ENCODE data around the gene EVA1A. TPM values are rescaled to one million over a fixed set of nuclear protein-coding genes. Genes with fewer than 3 reads are reported as not detected.

The EVA1A gene
- total RNA-seq, 2 donors from 2014 or later = 1.2 to 1.8 TPM

- H3K4me1 ChIP-seq (ENCODE audit: control insufficient read depth, insufficient read depth, low read length) = no peaks in the 10 kb centered on the region
- H3K27ac ChIP-seq (ENCODE audit: low read depth, low read length) = no peak overlapping the region
- peaks cover 11% of the 10 kb centered on the region for H3K4me1 Mint-ChIP-seq
- no peaks in the 10 kb centered on the region for H3K36me3 ChIP-seq (ENCODE audit: control insufficient read depth, insufficient read depth, low read length)
- no peaks in the 10 kb centered on the region for H3K27me3 Mint-ChIP-seq (ENCODE audit: insufficient read depth)
- WGBS, 2 experiments (ENCODE audit: insufficient coverage in 1 of 2, insufficient read length in 1 of 2) = 82 to 83% methylated on average over 2 of the region's 2 CpGs
- TF ChIP-seq, protein P1, sequence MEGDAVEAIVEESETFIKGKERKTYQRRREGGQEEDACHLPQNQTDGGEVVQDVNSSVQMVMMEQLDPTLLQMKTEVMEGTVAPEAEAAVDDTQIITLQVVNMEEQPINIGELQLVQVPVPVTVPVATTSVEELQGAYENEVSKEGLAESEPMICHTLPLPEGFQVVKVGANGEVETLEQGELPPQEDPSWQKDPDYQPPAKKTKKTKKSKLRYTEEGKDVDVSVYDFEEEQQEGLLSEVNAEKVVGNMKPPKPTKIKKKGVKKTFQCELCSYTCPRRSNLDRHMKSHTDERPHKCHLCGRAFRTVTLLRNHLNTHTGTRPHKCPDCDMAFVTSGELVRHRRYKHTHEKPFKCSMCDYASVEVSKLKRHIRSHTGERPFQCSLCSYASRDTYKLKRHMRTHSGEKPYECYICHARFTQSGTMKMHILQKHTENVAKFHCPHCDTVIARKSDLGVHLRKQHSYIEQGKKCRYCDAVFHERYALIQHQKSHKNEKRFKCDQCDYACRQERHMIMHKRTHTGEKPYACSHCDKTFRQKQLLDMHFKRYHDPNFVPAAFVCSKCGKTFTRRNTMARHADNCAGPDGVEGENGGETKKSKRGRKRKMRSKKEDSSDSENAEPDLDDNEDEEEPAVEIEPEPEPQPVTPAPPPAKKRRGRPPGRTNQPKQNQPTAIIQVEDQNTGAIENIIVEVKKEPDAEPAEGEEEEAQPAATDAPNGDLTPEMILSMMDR (conservative IDR thresholded peaks at IDR 0.05) = no peak
- DNase-seq = no peak
- no peak overlapping the region for H3K27ac Mint-ChIP-seq
- no peak overlapping the region for H3K9ac ChIP-seq (ENCODE audit: extremely low read depth, low read length, poor library complexity, severe bottlenecking)
- H3K9me3 Mint-ChIP-seq = peaks cover 4% of the 10 kb centered on the region
- no peaks in the 10 kb centered on the region for H3K27me3 ChIP-seq (ENCODE audit: control insufficient read depth, insufficient read depth, low read length, poor library complexity, severe bottlenecking)
- H3K4me3 ChIP-seq (ENCODE audit: low read length) = no peak overlapping the region
- no peaks in the 10 kb centered on the region for H3K36me3 Mint-ChIP-seq (ENCODE audit: low read depth)
- H3K9me3 ChIP-seq (ENCODE audit: control insufficient read depth, low read length) = peaks cover 13% of the 10 kb centered on the region
- no peak overlapping the region for H3K4me3 Mint-ChIP-seq
Measured at GRCh38 chr2:75476761-75477160, 84.0 kb downstream of the EVA1A start.

GRCh38 chr2:75475976-75476375 is 84.8 kb downstream of the EVA1A start:
- Histone ChIP-seq H3K27ac (ENCODE audit: low read depth, low read length) (no peak overlapping the region), H3K9me3 (ENCODE audit: control insufficient read depth, low read length) (peaks cover 13% of the 10 kb centered on the region), H3K36me3 (ENCODE audit: control insufficient read depth, insufficient read depth, low read length) (no peaks in the 10 kb centered on the region), H3K4me1 (ENCODE audit: control insufficient read depth, insufficient read depth, low read length) (no peaks in the 10 kb centered on the region), H3K9ac (ENCODE audit: extremely low read depth, low read length, poor library complexity, severe bottlenecking) (no peak overlapping the region), H3K27me3 (ENCODE audit: control insufficient read depth, insufficient read depth, low read length, poor library complexity, severe bottlenecking) (no peaks in the 10 kb centered on the region), H3K4me3 (ENCODE audit: low read length) (no peak overlapping the region)
- TF ChIP-seq, protein P1 (conservative IDR thresholded peaks at IDR 0.05) = no peak
- H3K36me3 Mint-ChIP-seq (ENCODE audit: low read depth) = no peaks in the 10 kb centered on the region
- DNase-seq = no peak
- no peak overlapping the region for H3K27ac Mint-ChIP-seq
- no peaks in the 10 kb centered on the region for H3K27me3 Mint-ChIP-seq (ENCODE audit: insufficient read depth)
- H3K4me1 Mint-ChIP-seq = peaks cover 8% of the 10 kb centered on the region
- peaks cover 4% of the 10 kb centered on the region for H3K9me3 Mint-ChIP-seq
- WGBS, 2 experiments (ENCODE audit: insufficient coverage in 1 of 2, insufficient read length in 1 of 2) = 84 to 100% methylated on average over 1 to 2 of the region's 2 CpGs
- H3K4me3 Mint-ChIP-seq = no peak overlapping the region

DNA sequence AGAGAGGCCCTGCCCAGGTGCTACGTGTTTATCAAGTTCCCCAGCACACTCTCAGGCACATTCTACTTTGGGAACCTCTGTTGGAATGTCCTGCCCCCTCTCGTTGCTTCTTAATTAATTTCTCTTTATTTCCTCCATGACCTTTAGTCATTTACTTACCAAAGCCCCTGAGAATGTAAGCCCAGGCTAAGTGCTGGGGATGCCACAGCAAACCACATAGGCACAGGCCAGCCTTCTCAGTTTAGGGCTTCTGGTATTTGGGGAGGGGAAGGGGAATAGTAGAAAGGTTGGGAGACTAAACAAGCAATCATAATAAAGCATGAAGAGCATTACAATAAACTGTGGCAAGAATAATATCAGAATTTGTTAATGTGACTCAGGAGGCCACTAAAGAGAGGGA is 85.7 kb downstream of the EVA1A start:
- no peaks in the 10 kb centered on the region for H3K4me1 ChIP-seq (ENCODE audit: control insufficient read depth, insufficient read depth, low read length)
- Mint-ChIP-seq H3K36me3 (ENCODE audit: low read depth) (no peaks in the 10 kb centered on the region), H3K4me1 (peaks cover 8% of the 10 kb centered on the region), H3K27ac (no peak overlapping the region), H3K27me3 (ENCODE audit: insufficient read depth) (no peaks in the 10 kb centered on the region), H3K9me3 (peaks cover 4% of the 10 kb centered on the region), H3K4me3 (no peak overlapping the region)
- no peak overlapping the region for H3K27ac ChIP-seq (ENCODE audit: low read depth, low read length)
- H3K36me3 ChIP-seq (ENCODE audit: control insufficient read depth, insufficient read depth, low read length) = no peaks in the 10 kb centered on the region
- H3K9ac ChIP-seq (ENCODE audit: extremely low read depth, low read length, poor library complexity, severe bottlenecking) = no peak overlapping the region
- TF ChIP-seq, protein P1 (conservative IDR thresholded peaks at IDR 0.05) = no peak
- no peaks in the 10 kb centered on the region for H3K27me3 ChIP-seq (ENCODE audit: control insufficient read depth, insufficient read depth, low read length, poor library complexity, severe bottlenecking)
- H3K9me3 ChIP-seq (ENCODE audit: control insufficient read depth, low read length) = peaks cover 13% of the 10 kb centered on the region
- 84% methylated on average over 2 of the region's 2 CpGs; no CpG with 5 or more reads in 1 of the 2 experiments for WGBS, 2 experiments (ENCODE audit: insufficient coverage in 1 of 2, insufficient read length in 1 of 2)
- H3K4me3 ChIP-seq (ENCODE audit: low read length) = no peak overlapping the region
- DNase-seq = no peak
